GM12873 (cell line): ENCODE measurements around the gene SLC16A12.

Experiments used
- CTCF ChIP-seq: IDR thresholded peaks from 2 replicates; pipeline ENCODE4 v1.5.1; 2012; ENCODE audit warnings: low read depth, mild to moderate bottlenecking, moderate library complexity, low read length, control low read depth; ENCODE audit not compliant: insufficient read depth; ENCODE audit errors: missing control alignments

Gene SLC16A12

GRCh38 chr10:89505640-89506275 lies 29.6 kb downstream of the SLC16A12 start:
- TF ChIP-seq CTCF, result no peak

GRCh38 chr10:89504691-89505090 lies 30.7 kb downstream of the SLC16A12 start:
- no peak for TF ChIP-seq CTCF

DNA sequence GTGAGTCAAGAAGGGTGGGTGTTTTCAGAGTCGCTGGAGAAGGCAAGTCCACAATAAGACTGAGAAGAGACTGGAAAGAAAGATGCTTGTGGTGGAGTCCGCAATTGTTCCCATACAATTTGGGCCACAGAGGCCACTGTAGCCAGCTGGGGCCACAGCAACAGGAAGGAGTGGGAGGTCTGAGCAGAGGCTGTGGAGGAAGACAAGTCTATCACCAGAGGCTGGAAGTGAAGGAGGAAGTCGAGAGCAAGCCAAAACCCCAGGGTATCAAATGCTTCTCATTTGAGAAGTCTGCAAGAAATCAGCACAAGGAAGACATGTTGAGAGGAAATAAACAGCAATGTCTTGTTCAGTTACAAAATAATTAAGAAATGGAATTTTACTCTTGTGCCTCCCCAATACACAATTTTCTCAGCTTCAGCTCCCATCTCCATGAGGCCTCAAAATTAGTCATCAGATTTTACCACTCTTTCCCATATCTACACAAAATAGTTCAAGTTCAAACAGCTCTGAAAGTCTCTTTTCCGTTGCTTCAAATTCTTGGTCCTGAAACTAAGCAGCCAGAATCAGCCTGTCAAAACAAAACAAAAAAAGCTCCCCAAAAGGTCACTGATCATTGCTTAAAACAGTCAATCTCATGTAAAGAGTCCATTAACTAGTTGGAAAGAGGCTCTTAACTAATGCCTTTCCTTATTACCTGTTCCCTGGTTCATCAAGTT lies 31.6 kb downstream of the SLC16A12 start:
- no peak for TF ChIP-seq CTCF

DNA sequence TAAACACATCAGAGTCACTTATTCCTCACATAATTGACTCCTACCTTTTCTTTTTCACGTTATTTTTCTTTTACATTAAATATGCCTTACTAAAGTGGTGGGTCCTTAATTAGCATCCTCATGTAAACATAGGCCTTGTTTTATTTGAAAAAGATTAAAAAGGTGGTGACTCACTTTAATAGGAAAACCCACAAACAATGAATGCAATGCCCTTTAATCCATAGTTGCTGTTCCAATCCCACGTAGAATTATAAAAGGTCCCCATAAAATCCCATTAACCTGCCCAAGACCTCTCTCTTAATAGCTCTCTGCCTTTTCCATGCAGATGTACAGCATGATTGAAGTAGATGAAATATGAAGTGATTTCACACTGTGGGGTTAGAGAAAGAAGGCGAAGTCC lies 32.2 kb downstream of the SLC16A12 start:
- no peak for TF ChIP-seq CTCF

- TF ChIP-seq CTCF, result no peak
Measured at GRCh38 chr10:89502549-89502948, 32.8 kb downstream of the SLC16A12 start.

DNA sequence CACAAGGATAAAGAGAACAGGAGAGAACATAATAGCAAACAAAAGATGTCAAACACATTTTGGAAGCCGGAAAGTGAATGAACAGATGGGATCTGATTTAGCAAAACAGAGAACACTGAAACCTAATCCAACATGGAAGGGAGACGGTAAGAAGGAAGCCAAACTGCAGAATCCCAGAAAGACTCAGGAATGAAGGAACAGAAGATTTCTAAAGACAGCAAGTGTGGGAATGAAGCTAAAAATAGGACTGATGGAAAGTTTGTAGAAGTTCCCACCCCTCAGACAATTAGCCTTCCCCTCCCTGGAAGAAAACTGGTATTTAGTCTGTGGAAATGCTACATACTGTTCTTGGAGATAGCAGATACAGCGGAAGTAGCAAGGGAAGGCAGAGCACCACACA lies 40.8 kb downstream of the SLC16A12 start:
- TF ChIP-seq CTCF, result no peak

GRCh38 chr10:89494068-89494467 lies 41.3 kb downstream of the SLC16A12 start:
- no peak for TF ChIP-seq CTCF
